SK-N-SH (cell line): ENCODE measurements around the gene PARD3. TPM values are rescaled to one million over a fixed set of nuclear protein-coding genes. Genes with fewer than 3 reads are reported as not detected.

Experiments used
- CTCF ChIA-PET: fragments of 300-600, 350-600 bp; formaldehyde crosslinking; extraction: SDS; loops from one replicate; lab custom pipeline; 2021; lab: Yijun Ruan, JAX
- POLR2A ChIA-PET: fragments of 350-600 bp; sonication (Branson Sonifier 250); formaldehyde crosslinking; extraction: SDS; loops from one replicate; lab custom pipeline; 2020; ENCODE audit warnings: antibody characterized with exemption, inconsistent platforms; lab: Yijun Ruan, JAX
- DNase-seq: peaks from one replicate; pipeline ENCODE4 v3.0.0; 2012
- H2AFZ ChIP-seq: fragments of 200-600 bp; sonication (generic); 2 replicates; pipeline ENCODE4 v1.8.1; 2016; ENCODE audit warnings: antibody characterized with exemption, mild to moderate bottlenecking, low read depth
- H3F3A ChIP-seq: fragments of 200-600 bp; sonication (generic); replicated peaks from 2 replicates; pipeline ENCODE3; 2016; ENCODE audit warnings: antibody characterized with exemption, mild to moderate bottlenecking; ENCODE audit not compliant: insufficient read depth
- H3K27ac ChIP-seq, 2 experiments: fragments of 200-500 bp in 1 of 2; fragments of 200-600 bp in 1 of 2; sonication (Bioruptor generic) in 1 of 2; sonication (generic), shearing (Covaris generic) in 1 of 2; 2 replicates each; pipeline versions ENCODE4 v1.5.1 to v1.6.1; 2014 to 2016; ENCODE audit warnings: low read depth in 2 of 2, inconsistent platforms in 1 of 2, low read length in 1 of 2, mild to moderate bottlenecking in 1 of 2, mixed read lengths in 1 of 2
- H3K27me3 ChIP-seq: fragments of 200-600 bp; sonication (generic), shearing (Covaris generic); 2 replicates; pipeline ENCODE4 v1.6.1; 2016; ENCODE audit warnings: mixed run types; ENCODE audit not compliant: insufficient read depth
- H3K36me3 ChIP-seq, 2 experiments: fragments of 200-500 bp in 1 of 2; fragments of 200-600 bp in 1 of 2; sonication (Bioruptor generic) in 1 of 2; sonication (generic) in 1 of 2; replicated peaks in 1 of 2; 2 replicates each; pipeline versions ENCODE3 to v1.5.1; 2014 to 2016; ENCODE audit warnings: low read length in 1 of 2, mild to moderate bottlenecking in 1 of 2; ENCODE audit not compliant: insufficient read depth in 2 of 2, control insufficient read depth in 1 of 2
- H3K4me1 ChIP-seq, 2 experiments: fragments of 200-500 bp in 1 of 2; fragments of 200-600 bp in 1 of 2; sonication (Bioruptor generic) in 1 of 2; sonication (generic), shearing (Covaris generic) in 1 of 2; 2 replicates each; pipeline versions ENCODE4 v1.5.1 to v1.6.1; 2014 to 2016; ENCODE audit warnings: low read depth in 1 of 2, low read length in 1 of 2, mixed run types in 1 of 2; ENCODE audit not compliant: insufficient read depth in 2 of 2, control insufficient read depth in 1 of 2
- H3K4me2 ChIP-seq: fragments of 200-600 bp; sonication (generic), shearing (Covaris generic); 2 replicates; pipeline ENCODE4 v1.6.1; 2017; ENCODE audit warnings: mixed run types
- H3K4me3 ChIP-seq, 2 experiments: fragments of 200-500 bp in 1 of 2; fragments of 200-600 bp in 1 of 2; sonication (Bioruptor generic) in 1 of 2; sonication (generic), shearing (Covaris generic) in 1 of 2; 2 replicates each; pipeline versions ENCODE4 v1.5.1 to v1.8.1; 2014 to 2016; ENCODE audit warnings: low read depth in 2 of 2, inconsistent platforms in 1 of 2, low read length in 1 of 2, mild to moderate bottlenecking in 1 of 2, mixed read lengths in 1 of 2, moderate library complexity in 1 of 2
- H3K79me2 ChIP-seq: fragments of 200-600 bp; sonication (generic); 2 replicates; pipeline ENCODE4 v1.8.1; 2017; ENCODE audit warnings: mild to moderate bottlenecking; ENCODE audit not compliant: insufficient read depth
- H3K9ac ChIP-seq: fragments of 200-600 bp; sonication (generic); 2 replicates; pipeline ENCODE4 v1.6.1; 2017; ENCODE audit warnings: mixed run types
- H3K9me2 ChIP-seq: fragments of 200-600 bp; sonication (generic); 2 replicates; pipeline ENCODE4 v1.6.1; 2017; ENCODE audit warnings: mixed run types
- H3K9me3 ChIP-seq: fragments of 200-600 bp; sonication (generic); 2 replicates; pipeline ENCODE4 v1.6.1; 2017; ENCODE audit warnings: mixed run types, mild to moderate bottlenecking, moderate library complexity
- H4K20me1 ChIP-seq: fragments of 200-600 bp; sonication (generic); 2 replicates; pipeline ENCODE4 v1.6.1; 2017; ENCODE audit warnings: mild to moderate bottlenecking, mixed run types; ENCODE audit not compliant: insufficient read depth
- CHD2 ChIP-seq: fragments of 150-350 bp; IDR thresholded peaks from 2 replicates; pipeline ENCODE4 v1.6.1; 2018; ENCODE audit warnings: low read length; ENCODE audit not compliant: partially characterized antibody
- EP300 ChIP-seq, 2 experiments: IDR thresholded peaks; 2 replicates each; pipeline versions ENCODE4 v1.4.0 to v1.6.1; 2012; ENCODE audit warnings: borderline replicate concordance in 1 of 2, low read depth in 1 of 2, low read length in 1 of 2
- EZH2phosphoT487 ChIP-seq: fragments of 200-600 bp; sonication (generic); IDR thresholded peaks from 2 replicates; pipeline ENCODE4 v1.6.1; 2017; ENCODE audit warnings: low read depth, mixed run types, mild to moderate bottlenecking, antibody characterized with exemption, moderate library complexity, borderline replicate concordance
- FOSL2 ChIP-seq: IDR thresholded peaks from 2 replicates; pipeline ENCODE4 v1.4.0; 2012; ENCODE audit warnings: low read depth, mild to moderate bottlenecking, moderate library complexity, borderline replicate concordance
- FOXM1 ChIP-seq: IDR thresholded peaks from 2 replicates; pipeline ENCODE4 v1.4.0; 2012; ENCODE audit warnings: low read depth, mild to moderate bottlenecking
- GABPA ChIP-seq: IDR thresholded peaks from 2 replicates; pipeline ENCODE4 v1.4.0; 2012; ENCODE audit warnings: low read depth, mild to moderate bottlenecking
- GATA2 ChIP-seq: sonication (generic); formaldehyde crosslinking; IDR thresholded peaks from 2 replicates; pipeline ENCODE4 v1.5.0; 2020; ENCODE audit warnings: mild to moderate bottlenecking, missing genetic modification reagents
- NFIC ChIP-seq: IDR thresholded peaks from 2 replicates; pipeline ENCODE4 v1.4.0; 2012; ENCODE audit warnings: borderline replicate concordance
- NRF1 ChIP-seq: IDR thresholded peaks from 2 replicates; pipeline ENCODE4 v1.6.1; 2012; ENCODE audit warnings: low read depth, mild to moderate bottlenecking, low read length
- POLR2AphosphoS5 ChIP-seq: IDR thresholded peaks from 2 replicates; pipeline ENCODE4 v1.6.1; 2012; ENCODE audit warnings: low read depth, low read length
- RCOR1 ChIP-seq: fragments of 150-350 bp; IDR thresholded peaks from 2 replicates; pipeline ENCODE4 v1.6.1; 2017; ENCODE audit warnings: antibody characterized with exemption, low read length
- RFX5 ChIP-seq: IDR thresholded peaks from 2 replicates; pipeline ENCODE4 v1.6.1; 2012; ENCODE audit warnings: mild to moderate bottlenecking, improper control_type of control experiment, low read length
- SIN3A ChIP-seq: IDR thresholded peaks from 2 replicates; pipeline ENCODE4 v1.6.1; 2012; ENCODE audit warnings: low read depth, mild to moderate bottlenecking, low read length, moderate library complexity, borderline replicate concordance
- SMC3 ChIP-seq: IDR thresholded peaks from 2 replicates; pipeline ENCODE4 v1.6.1; 2012; ENCODE audit warnings: low read depth, low read length, improper control_type of control experiment
- WGBS: methylation state at CpG from one replicate; pipeline ENCODE4 v1.1.6; 2017; ENCODE audit warnings: low lambda C conversion rate; 5-methylcytosine and 5-hydroxymethylcytosine counted together
- polyA plus RNA-seq, 3 experiments: library from polyadenylated mRNA; depleted of rRNA; stranded (reverse); fragments of >200 nt; gene quantifications; 2 replicates each; pipeline ENCODE4 v1.2.3, GENCODE V29; 2012
- TF ChIP-seq, protein P1 (sequence below): IDR thresholded peaks from 2 replicates; pipeline ENCODE4 v1.4.0; 2012; ENCODE audit warnings: low read depth, borderline replicate concordance
- TF ChIP-seq, protein P2 (sequence below): IDR thresholded peaks from 2 replicates; pipeline ENCODE4 v1.6.1; 2012; ENCODE audit warnings: mild to moderate bottlenecking, low read depth, low read length, moderate library complexity
- TF ChIP-seq, protein P3 (sequence below): fragments of 150-350 bp; IDR thresholded peaks from 2 replicates; pipeline ENCODE4 v1.6.1; 2017; ENCODE audit warnings: antibody characterized with exemption, low read length, low read depth, borderline replicate concordance
- TF ChIP-seq, protein P4 (sequence below): fragments of 150-350 bp; IDR thresholded peaks from 2 replicates; pipeline ENCODE4 v1.6.1; 2016; ENCODE audit warnings: mild to moderate bottlenecking, low read depth, low read length
- TF ChIP-seq, protein P5 (sequence below): IDR thresholded peaks from 2 replicates; pipeline ENCODE4; 2012

The PARD3 gene
- polyA plus RNA-seq, 1 of the 3 experiments (the other 2 are of a cell fraction): 29.4 TPM

DNA sequence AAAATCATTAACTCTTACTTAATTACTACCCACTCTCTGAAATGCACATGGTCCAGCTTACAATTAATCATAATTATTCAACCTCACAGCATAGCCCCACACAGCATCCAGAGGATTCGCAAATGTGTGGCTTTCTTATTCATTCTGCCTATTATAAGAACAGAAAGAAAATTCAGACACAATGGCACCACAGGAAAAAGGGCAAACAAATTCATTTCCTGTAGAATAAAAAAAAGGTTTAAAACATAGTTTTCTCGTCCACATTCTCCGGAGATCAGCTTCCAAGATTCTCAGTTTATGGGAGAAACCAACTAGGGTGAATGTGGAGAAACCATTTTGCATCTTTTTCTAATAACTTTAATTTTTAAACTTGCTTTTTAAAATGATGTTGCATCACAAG, 201.6 kb downstream of the PARD3 start:
- peaks cover 42% of the 10 kb centered on the region for H3K79me2 ChIP-seq
- WGBS: 97% methylated on average over 3 of the region's 3 CpGs

DNA sequence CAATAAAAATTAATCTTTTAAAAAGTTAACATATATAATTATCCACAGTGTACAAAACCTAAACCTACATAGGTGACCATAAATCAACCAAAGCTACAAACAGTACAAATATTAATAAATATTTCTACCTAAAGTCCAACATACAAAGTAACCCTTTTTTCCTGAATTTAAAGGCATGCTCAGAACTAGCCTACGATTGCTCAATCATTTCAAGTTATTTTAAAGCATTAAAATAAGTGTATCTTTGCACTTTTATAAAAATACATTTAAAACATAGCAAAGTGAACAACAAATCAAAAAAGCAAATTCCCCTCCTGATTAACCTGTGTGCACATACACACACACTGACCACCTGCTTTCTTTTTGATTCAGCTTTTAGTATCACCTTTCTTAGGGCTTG, 202.2 kb downstream of the PARD3 start:
- H4K20me1 ChIP-seq: no peaks in the 10 kb centered on the region
- H3K4me2 ChIP-seq: no peak overlapping the region
- no peaks in the 10 kb centered on the region for H3K9me3 ChIP-seq
- H3K36me3 ChIP-seq: no peaks in the 10 kb centered on the region
- H3K27me3 ChIP-seq: no peaks in the 10 kb centered on the region
- 92% methylated on average over 1 of the region's 1 CpG for WGBS
- peaks cover 0 to 27% of the 10 kb centered on the region in 2 experiments; a peak in 3 of 4 replicates for H3K4me1 ChIP-seq
- H3F3A ChIP-seq: peaks cover 3% of the 10 kb centered on the region
- H2AFZ ChIP-seq: no peak overlapping the region
- no peaks in the 10 kb centered on the region for H3K9me2 ChIP-seq
- no peak for DNase-seq
- peaks cover 36% of the 10 kb centered on the region for H3K79me2 ChIP-seq
- ChIA-PET CTCF (interaction anchor here (1.1 to 3.0 kb wide), 2 partner anchors 25 to 44 kb away, joined by 3 to 9 read pairs; no protein-coding TSS in a partner anchor), POLR2A (no interaction called here)
- no peak overlapping the region for H3K4me3 ChIP-seq
- H3K27ac ChIP-seq: no peak overlapping the region
- no peak overlapping the region for H3K9ac ChIP-seq
- TF ChIP-seq POLR2AphosphoS5 (no peak), SIN3A (no peak), EZH2phosphoT487 (no peak), NRF1 (no peak), CHD2 (no peak), FOXM1 (no peak), FOSL2 (no peak)
- TF ChIP-seq, protein P1, sequence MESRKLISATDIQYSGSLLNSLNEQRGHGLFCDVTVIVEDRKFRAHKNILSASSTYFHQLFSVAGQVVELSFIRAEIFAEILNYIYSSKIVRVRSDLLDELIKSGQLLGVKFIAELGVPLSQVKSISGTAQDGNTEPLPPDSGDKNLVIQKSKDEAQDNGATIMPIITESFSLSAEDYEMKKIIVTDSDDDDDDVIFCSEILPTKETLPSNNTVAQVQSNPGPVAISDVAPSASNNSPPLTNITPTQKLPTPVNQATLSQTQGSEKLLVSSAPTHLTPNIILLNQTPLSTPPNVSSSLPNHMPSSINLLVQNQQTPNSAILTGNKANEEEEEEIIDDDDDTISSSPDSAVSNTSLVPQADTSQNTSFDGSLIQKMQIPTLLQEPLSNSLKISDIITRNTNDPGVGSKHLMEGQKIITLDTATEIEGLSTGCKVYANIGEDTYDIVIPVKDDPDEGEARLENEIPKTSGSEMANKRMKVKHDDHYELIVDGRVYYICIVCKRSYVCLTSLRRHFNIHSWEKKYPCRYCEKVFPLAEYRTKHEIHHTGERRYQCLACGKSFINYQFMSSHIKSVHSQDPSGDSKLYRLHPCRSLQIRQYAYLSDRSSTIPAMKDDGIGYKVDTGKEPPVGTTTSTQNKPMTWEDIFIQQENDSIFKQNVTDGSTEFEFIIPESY: no peak
- TF ChIP-seq, protein P2, sequence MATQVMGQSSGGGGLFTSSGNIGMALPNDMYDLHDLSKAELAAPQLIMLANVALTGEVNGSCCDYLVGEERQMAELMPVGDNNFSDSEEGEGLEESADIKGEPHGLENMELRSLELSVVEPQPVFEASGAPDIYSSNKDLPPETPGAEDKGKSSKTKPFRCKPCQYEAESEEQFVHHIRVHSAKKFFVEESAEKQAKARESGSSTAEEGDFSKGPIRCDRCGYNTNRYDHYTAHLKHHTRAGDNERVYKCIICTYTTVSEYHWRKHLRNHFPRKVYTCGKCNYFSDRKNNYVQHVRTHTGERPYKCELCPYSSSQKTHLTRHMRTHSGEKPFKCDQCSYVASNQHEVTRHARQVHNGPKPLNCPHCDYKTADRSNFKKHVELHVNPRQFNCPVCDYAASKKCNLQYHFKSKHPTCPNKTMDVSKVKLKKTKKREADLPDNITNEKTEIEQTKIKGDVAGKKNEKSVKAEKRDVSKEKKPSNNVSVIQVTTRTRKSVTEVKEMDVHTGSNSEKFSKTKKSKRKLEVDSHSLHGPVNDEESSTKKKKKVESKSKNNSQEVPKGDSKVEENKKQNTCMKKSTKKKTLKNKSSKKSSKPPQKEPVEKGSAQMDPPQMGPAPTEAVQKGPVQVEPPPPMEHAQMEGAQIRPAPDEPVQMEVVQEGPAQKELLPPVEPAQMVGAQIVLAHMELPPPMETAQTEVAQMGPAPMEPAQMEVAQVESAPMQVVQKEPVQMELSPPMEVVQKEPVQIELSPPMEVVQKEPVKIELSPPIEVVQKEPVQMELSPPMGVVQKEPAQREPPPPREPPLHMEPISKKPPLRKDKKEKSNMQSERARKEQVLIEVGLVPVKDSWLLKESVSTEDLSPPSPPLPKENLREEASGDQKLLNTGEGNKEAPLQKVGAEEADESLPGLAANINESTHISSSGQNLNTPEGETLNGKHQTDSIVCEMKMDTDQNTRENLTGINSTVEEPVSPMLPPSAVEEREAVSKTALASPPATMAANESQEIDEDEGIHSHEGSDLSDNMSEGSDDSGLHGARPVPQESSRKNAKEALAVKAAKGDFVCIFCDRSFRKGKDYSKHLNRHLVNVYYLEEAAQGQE: no peak
- TF ChIP-seq, protein P3, sequence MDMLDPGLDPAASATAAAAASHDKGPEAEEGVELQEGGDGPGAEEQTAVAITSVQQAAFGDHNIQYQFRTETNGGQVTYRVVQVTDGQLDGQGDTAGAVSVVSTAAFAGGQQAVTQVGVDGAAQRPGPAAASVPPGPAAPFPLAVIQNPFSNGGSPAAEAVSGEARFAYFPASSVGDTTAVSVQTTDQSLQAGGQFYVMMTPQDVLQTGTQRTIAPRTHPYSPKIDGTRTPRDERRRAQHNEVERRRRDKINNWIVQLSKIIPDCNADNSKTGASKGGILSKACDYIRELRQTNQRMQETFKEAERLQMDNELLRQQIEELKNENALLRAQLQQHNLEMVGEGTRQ: no peak

More for the DNA sequence above, 201.6 kb downstream of the PARD3 start:
- TF ChIP-seq RCOR1 (no peak), NFIC (no peak), FOXM1 (no peak), SMC3 (no peak), EP300 (IDR thresholded peaks at IDR 0.05; ENCODE audit: borderline replicate concordance in 1 of 2, low read depth in 1 of 2, low read length in 1 of 2) (no peak), EZH2phosphoT487 (no peak), GABPA (no peak), GATA2 (CRISPR knock-in tag) (no peak), CHD2 (no peak), RFX5 (no peak)
- TF ChIP-seq, protein P4, sequence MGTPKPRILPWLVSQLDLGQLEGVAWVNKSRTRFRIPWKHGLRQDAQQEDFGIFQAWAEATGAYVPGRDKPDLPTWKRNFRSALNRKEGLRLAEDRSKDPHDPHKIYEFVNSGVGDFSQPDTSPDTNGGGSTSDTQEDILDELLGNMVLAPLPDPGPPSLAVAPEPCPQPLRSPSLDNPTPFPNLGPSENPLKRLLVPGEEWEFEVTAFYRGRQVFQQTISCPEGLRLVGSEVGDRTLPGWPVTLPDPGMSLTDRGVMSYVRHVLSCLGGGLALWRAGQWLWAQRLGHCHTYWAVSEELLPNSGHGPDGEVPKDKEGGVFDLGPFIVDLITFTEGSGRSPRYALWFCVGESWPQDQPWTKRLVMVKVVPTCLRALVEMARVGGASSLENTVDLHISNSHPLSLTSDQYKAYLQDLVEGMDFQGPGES: no peak
- TF ChIP-seq, protein P5, sequence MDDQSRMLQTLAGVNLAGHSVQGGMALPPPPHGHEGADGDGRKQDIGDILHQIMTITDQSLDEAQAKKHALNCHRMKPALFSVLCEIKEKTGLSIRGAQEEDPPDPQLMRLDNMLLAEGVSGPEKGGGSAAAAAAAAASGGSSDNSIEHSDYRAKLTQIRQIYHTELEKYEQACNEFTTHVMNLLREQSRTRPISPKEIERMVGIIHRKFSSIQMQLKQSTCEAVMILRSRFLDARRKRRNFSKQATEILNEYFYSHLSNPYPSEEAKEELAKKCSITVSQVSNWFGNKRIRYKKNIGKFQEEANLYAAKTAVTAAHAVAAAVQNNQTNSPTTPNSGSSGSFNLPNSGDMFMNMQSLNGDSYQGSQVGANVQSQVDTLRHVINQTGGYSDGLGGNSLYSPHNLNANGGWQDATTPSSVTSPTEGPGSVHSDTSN: no peak
- peaks cover 0 to 25% of the 10 kb centered on the region in 2 experiments; a peak in 3 of 4 replicates for H3K4me1 ChIP-seq
- no peak overlapping the region for H3K4me3 ChIP-seq
- H3F3A ChIP-seq: peaks cover 3% of the 10 kb centered on the region
- POLR2A ChIA-PET: interaction anchor here (0.6 kb wide), 1 partner anchor 15 kb away, joined by 3 read pairs; no protein-coding TSS in a partner anchor
- no peaks in the 10 kb centered on the region for H3K9me2 ChIP-seq
- no peak overlapping the region for H3K27ac ChIP-seq
- no peaks in the 10 kb centered on the region for H4K20me1 ChIP-seq
- H3K9ac ChIP-seq: no peak overlapping the region
- no peaks in the 10 kb centered on the region for H3K36me3 ChIP-seq
- no peak overlapping the region for H2AFZ ChIP-seq
- no peaks in the 10 kb centered on the region for H3K9me3 ChIP-seq
- H3K27me3 ChIP-seq: no peaks in the 10 kb centered on the region
- CTCF ChIA-PET: interaction anchor here (0.6 to 3.0 kb wide), 5 partner anchors 9 to 1282 kb away, joined by 3 to 9 read pairs (median 3); no protein-coding TSS in a partner anchor
- no peak for DNase-seq
- H3K4me2 ChIP-seq: no peak overlapping the region
